ENCODE data around the gene BRWD1. TPM values are rescaled to one million over a fixed set of nuclear protein-coding genes. Genes with fewer than 3 reads are reported as not detected.

The BRWD1 gene
- total and polyA plus RNA-seq, 2 of the 8 experiments (the other 6 are each of a cell fraction or from before 2014, with no cell fraction given) = 9.3 to 45.2 TPM

DNA sequence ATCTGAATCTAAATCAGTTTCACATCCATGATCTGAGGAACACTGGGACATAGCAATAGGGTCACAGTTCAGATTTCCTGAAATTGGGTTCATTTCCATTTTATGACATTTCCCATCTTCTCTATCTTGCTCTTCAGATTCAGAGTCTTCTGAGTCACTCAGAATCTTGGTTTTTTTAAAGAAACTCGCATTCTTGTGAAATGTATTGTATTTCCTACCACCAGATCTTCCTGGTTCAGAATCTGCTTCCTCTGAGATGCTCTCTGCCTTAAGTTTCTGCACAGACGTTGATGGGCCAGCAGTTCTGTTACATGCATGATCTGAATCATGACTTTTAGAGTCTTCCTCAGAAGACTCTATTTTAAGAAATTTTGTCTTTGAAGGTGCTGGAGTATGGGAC lies 114.6 kb downstream of the BRWD1 start:
- Histone ChIP-seq H3K4me2 (ENCODE audit: insufficient read depth in 1 of 2, low read depth in 2 of 2, low read length in 2 of 2) (no peak overlapping the region), H2AFZ (ENCODE audit: low read length) (no peak overlapping the region), H3K79me2 (ENCODE audit: control insufficient read depth in 1 of 2, insufficient read depth in 2 of 2, low read length in 2 of 2) (no peaks in the 10 kb centered on the region), H3K18ac (ENCODE audit: extremely low read depth, low read length) (no peak overlapping the region), H3K23ac (ENCODE audit: insufficient read length) (no peak overlapping the region), H4K5ac (ENCODE audit: insufficient read length, low read depth, low read length) (no peak overlapping the region), H2AK5ac (ENCODE audit: low read depth, low read length) (no peak overlapping the region), H3K79me1 (ENCODE audit: low read depth, low read length) (no peaks in the 10 kb centered on the region), H2BK20ac (ENCODE audit: low read length) (no peak overlapping the region), H3K4me3 (ENCODE audit: extremely low read depth in 1 of 4, insufficient read depth in 2 of 4, low read depth in 3 of 4, low read length in 4 of 4) (no peak overlapping the region), H2BK120ac (replicated peaks; ENCODE audit: low read depth, low read length) (no peak overlapping the region), H3K4me1 (replicated peaks in 1 of 4; ENCODE audit: control insufficient read depth in 3 of 4, insufficient read depth in 4 of 4, low read length in 3 of 4) (no peaks in the 10 kb centered on the region), H3K27ac (ENCODE audit: low read depth, low read length) (no peak overlapping the region), H3K9me3 (ENCODE audit: insufficient read depth in 2 of 2, low read depth in 1 of 2, low read length in 1 of 2) (no peaks in the 10 kb centered on the region), H2BK5ac (ENCODE audit: low read depth, low read length) (no peak overlapping the region), H3K36me3 (ENCODE audit: control insufficient read depth in 2 of 4, insufficient read depth in 4 of 4, low read length in 3 of 4) (peaks cover 15 to 82% (median 40%) of the 10 kb centered on the region in 4 experiments; a peak in 7 of 8 replicates), H3K4ac (replicated peaks; ENCODE audit: insufficient read length, low read depth, low read length) (no peak overlapping the region), H2BK15ac (ENCODE audit: low read length) (no peak overlapping the region), H4K8ac (ENCODE audit: extremely low read depth, insufficient read depth, low read length) (no peak overlapping the region), H2BK12ac (ENCODE audit: low read depth, low read length) (no peak overlapping the region), H3K23me2 (ENCODE audit: low read depth, low read length) (no peaks in the 10 kb centered on the region; the same call in 1 of the 2 replicates), H4K91ac (replicated peaks; ENCODE audit: insufficient read length, low read length) (no peak overlapping the region), H4K20me1 (replicated peaks in 1 of 2; ENCODE audit: control insufficient read depth in 1 of 2, insufficient read depth in 2 of 2, low read length in 2 of 2) (peaks cover 2 to 4% of the 10 kb centered on the region in 2 experiments), H3K14ac (ENCODE audit: insufficient read length) (no peak overlapping the region), H3K27me3 (replicated peaks in 1 of 4; ENCODE audit: control insufficient read depth in 3 of 4, extremely low read depth in 1 of 4, insufficient read depth in 3 of 4, low read length in 3 of 4) (no peaks in the 10 kb centered on the region), H3K56ac (replicated peaks; ENCODE audit: insufficient read length, low read depth, low read length) (no peak overlapping the region), H3K9ac (replicated peaks in 1 of 4; ENCODE audit: extremely low read depth in 1 of 4, low read depth in 3 of 4, low read length in 3 of 4) (no peak overlapping the region)
- FAIRE-seq = no peak
- POLR2A ChIA-PET (ENCODE audit: partially characterized antibody) = interaction anchor here (0.9 kb wide), 1 partner anchor 9 kb away, joined by 3 read pairs; no protein-coding TSS in a partner anchor
- 85% methylated on average over 2 of the region's 2 CpGs; no CpG with 5 or more reads in 1 of the 2 experiments for WGBS, 2 experiments (ENCODE audit: extremely low coverage in 1 of 2, insufficient coverage in 1 of 2, insufficient read length in 1 of 2, insufficient replicate concordance in 2 of 2, low coverage in 1 of 2, low lambda C conversion rate in 2 of 2, missing lambda C conversion rate in 1 of 2)
- DNase-seq (ENCODE audit: low read depth in 1 of 2, low spot score in 2 of 2) = no peak
- CTCF ChIA-PET (ENCODE audit: partially characterized antibody) = interaction anchor here (1.2 kb wide), 1 partner anchor 9 kb away, joined by 5 read pairs; no protein-coding TSS in a partner anchor
- TF ChIP-seq KDM5A (IDR thresholded peaks at IDR 0.05; ENCODE audit: low read length) = no peak
- TF ChIP-seq SIX5 (IDR thresholded peaks at IDR 0.05; ENCODE audit: low read depth, low read length) = no peak
- TF ChIP-seq, protein P1, sequence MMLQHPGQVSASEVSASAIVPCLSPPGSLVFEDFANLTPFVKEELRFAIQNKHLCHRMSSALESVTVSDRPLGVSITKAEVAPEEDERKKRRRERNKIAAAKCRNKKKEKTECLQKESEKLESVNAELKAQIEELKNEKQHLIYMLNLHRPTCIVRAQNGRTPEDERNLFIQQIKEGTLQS (IDR thresholded peaks at IDR 0.05; ENCODE audit: insufficient read depth, low read depth, low read length) = no peak
- no peak for TF ChIP-seq RXRA (IDR thresholded peaks at IDR 0.05; ENCODE audit: insufficient read depth, low read depth, low read length)
- no peak for TF ChIP-seq RNF2 (IDR thresholded peaks at IDR 0.05; ENCODE audit: borderline replicate concordance, low read depth, low read length, missing control alignments, poor library complexity, severe bottlenecking)
- TF ChIP-seq, protein P2, sequence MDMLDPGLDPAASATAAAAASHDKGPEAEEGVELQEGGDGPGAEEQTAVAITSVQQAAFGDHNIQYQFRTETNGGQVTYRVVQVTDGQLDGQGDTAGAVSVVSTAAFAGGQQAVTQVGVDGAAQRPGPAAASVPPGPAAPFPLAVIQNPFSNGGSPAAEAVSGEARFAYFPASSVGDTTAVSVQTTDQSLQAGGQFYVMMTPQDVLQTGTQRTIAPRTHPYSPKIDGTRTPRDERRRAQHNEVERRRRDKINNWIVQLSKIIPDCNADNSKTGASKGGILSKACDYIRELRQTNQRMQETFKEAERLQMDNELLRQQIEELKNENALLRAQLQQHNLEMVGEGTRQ (IDR thresholded peaks at IDR 0.05; ENCODE audit: low read length) = no peak
- no peak for TF ChIP-seq SP4 (IDR thresholded peaks at IDR 0.05; ENCODE audit: low read length)
- no peak for TF ChIP-seq GTF2F1 (IDR thresholded peaks at IDR 0.05; ENCODE audit: borderline replicate concordance, low read depth, low read length)
- no peak for TF ChIP-seq GABPA (IDR thresholded peaks at IDR 0.05; ENCODE audit: borderline replicate concordance, insufficient read depth, low read length)
- TF ChIP-seq JUND (IDR thresholded peaks at IDR 0.05; ENCODE audit: low read length) = no peak

All from H1 (cell line).